ENCODE measurements around the gene COPRS.

- TF ChIP-seq TAF1 (conservative IDR thresholded peaks at IDR 0.05): no peak
- TF ChIP-seq, protein P1, sequence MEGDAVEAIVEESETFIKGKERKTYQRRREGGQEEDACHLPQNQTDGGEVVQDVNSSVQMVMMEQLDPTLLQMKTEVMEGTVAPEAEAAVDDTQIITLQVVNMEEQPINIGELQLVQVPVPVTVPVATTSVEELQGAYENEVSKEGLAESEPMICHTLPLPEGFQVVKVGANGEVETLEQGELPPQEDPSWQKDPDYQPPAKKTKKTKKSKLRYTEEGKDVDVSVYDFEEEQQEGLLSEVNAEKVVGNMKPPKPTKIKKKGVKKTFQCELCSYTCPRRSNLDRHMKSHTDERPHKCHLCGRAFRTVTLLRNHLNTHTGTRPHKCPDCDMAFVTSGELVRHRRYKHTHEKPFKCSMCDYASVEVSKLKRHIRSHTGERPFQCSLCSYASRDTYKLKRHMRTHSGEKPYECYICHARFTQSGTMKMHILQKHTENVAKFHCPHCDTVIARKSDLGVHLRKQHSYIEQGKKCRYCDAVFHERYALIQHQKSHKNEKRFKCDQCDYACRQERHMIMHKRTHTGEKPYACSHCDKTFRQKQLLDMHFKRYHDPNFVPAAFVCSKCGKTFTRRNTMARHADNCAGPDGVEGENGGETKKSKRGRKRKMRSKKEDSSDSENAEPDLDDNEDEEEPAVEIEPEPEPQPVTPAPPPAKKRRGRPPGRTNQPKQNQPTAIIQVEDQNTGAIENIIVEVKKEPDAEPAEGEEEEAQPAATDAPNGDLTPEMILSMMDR (IDR thresholded peaks at IDR 0.05; ENCODE audit: low read depth, low read length, missing input control): no peak
These were observed 23.1 kb downstream of the COPRS start for GRCh38 chr17:31835984-31836383.

All from liver (tissue), 3 donors.